HG03139 (cell line): ENCODE data around the gene LTBP3.
"Not testable (repeated sequence)": the region's sequence is repeated elsewhere in the genome, so short reads cannot be mapped to it uniquely, and the experiment has no call there.

ENCODE experiments used
- ATAC-seq: cut with Tn5 transposase; IDR thresholded peaks from one replicate; pipeline ENCODE4 v1.9.1; 2021; ENCODE audit not compliant: unreplicated experiment

Gene LTBP3

DNA sequence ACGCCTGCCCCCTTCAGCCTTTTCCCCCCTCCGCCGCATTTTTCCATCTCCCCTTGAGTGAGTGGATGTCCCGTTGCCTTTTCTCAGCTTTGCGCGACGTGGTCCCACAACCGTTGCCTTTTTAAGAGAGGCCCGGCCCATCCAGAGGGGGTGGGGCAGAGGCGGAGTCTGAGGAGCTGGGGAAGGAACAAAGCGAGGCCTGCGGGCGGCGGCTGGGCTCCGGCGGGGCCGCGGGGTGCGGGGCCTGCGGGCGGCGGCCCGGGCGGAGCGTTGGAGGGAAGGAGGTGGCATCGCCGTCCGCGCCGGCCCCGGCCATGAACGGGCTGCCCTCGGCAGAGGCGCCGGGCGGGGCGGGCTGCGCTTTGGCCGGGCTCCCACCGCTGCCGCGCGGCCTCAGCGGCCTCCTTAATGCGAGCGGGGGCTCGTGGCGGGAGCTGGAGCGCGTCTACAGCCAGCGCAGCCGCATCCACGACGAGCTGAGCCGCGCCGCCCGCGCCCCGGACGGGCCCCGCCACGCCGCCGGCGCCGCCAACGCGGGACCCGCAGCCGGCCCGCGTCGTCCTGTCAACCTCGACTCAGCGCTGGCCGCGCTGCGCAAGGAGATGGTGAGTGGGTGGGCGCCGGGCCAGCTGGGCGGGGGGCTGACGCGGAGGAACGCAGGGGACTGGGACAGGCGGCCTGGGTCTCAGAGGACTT lies 14.3 kb upstream of the LTBP3 start, which contains the start of gene FAM89B:
Gene FAM89B (plus strand): TSS at position 183 of the 696 bp plus-strand sequence. CDS start 132 bp downstream, at position 315.
- ATAC-seq: no peak

DNA sequence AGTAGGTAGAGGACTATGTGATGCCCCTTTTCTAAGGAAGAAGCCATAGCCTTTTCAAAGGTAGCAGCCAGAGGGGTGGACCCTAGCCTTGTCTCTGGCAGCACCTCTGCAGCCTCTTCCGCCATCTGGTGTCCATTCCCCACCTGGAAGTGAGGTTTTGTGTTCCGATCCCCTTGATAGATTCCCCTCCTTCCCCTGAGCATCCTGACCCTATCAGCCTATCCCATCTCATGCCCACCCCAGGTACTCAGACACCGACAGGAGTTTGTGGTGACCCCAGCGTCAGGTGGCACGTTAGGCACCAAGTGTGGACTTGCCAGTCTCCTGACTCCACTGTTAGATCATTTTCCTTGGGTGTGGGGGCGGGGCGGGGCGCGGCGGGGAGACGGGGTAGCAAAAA lies 13.8 kb upstream of the LTBP3 start:
- no peak for ATAC-seq

DNA sequence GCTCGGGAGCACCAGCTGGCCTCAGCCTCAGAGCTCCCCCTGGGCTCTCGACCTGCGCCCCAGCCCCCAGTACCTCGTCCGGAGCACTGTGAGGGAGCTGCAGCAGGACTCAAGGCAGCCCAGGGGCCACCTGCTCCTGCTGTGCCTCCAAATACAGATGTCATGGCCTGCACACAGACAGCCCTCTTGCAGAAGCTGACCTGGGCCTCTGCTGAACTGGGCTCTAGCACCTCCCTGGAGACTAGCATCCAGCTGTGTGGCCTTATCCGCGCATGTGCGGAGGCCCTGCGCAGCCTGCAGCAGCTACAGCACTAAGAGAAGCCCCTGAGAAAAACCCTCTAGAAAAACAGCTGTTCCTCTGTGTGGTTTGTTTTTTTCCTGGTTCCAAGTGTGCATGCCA lies 13.3 kb upstream of the LTBP3 start:
- no peak for ATAC-seq

DNA sequence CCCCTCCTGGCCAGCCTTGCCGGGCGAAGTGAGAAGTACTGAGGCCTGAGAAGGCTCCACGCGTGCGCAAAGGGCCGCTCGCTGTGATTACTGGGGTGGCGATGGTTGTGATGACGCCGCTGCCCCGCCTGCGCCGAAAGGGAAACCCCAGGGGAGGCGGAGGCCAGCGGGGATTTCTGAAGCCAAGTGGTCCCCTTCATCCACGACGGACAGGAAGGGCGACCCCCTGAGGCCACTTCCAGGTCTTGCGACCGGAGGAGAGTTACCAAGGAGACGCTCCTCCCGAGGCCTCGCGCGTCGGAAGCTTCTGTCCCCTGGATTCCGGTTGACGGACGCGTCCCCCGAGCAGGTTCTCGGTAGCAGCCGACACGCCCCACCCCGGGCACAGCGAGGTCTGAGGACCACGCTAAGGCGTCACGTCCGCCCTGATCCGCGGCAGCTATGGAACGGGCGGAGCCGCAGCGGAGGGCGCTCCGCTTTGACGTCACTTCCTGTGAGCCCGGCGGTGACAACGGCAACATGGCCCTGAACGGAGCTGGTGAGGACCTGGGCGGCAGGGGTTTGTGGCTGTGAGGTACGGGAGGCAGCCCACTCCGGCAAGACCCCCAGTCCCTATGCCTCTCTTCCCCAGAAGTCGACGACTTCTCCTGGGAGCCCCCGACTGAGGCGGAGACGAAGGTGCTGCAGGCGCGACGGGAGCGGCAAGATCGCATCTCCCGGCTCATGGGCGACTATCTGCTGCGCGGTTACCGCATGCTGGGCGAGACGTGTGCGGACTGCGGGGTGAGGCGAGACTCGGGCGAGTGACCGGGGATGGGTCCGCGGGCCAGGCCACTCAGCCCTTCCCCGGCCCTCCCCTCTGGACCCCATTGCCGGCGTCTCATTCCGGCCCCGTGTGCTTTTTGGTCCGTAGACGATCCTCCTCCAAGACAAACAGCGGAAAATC lies 12.1 kb upstream of the LTBP3 start, which contains the start of gene ZNRD2:
Gene ZNRD2 (plus strand): TSS at position 505 of the 946 bp plus-strand sequence. CDS start 15 bp downstream, at position 520.
- peak; percentile 43 for ATAC-seq

DNA sequence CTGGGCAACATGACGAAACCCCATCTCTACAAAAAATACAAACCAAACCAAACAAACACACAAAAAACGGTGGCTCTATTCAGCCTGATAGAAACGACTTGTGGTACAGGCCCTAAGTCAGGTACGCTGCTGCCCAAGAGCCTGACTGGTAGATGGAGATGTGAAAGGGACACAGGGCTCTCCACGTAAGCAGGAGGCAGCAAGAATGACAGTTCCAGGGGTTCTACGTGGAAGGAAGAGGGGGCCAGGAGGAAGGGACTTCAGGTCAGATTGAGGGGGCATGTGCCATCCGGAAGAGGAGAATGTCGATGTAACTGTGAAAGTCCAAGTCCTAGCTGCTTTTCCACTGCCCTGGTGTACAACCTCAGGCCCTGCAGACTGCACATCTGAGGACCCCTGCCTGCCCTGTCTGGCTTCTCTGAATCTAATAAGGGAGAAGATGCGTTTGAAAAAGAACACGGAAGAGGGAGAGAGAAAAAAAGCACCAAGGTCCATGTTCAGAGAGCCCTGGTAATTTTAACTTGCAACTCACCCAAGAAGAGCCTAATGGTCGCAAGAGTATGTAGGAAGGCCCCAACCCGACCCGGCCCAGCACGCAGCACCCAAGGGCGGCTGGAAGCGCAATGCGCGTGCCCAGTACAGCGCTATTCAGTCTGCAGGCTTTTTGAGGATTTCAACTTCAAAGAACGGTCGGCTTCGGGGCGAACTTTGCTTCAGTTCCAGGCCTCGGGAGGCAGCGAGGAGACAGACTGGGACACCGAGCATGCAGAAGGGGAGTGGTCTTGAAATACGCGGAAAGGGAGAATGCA lies 11.2 kb upstream of the LTBP3 start:
- ATAC-seq: no peak

DNA sequence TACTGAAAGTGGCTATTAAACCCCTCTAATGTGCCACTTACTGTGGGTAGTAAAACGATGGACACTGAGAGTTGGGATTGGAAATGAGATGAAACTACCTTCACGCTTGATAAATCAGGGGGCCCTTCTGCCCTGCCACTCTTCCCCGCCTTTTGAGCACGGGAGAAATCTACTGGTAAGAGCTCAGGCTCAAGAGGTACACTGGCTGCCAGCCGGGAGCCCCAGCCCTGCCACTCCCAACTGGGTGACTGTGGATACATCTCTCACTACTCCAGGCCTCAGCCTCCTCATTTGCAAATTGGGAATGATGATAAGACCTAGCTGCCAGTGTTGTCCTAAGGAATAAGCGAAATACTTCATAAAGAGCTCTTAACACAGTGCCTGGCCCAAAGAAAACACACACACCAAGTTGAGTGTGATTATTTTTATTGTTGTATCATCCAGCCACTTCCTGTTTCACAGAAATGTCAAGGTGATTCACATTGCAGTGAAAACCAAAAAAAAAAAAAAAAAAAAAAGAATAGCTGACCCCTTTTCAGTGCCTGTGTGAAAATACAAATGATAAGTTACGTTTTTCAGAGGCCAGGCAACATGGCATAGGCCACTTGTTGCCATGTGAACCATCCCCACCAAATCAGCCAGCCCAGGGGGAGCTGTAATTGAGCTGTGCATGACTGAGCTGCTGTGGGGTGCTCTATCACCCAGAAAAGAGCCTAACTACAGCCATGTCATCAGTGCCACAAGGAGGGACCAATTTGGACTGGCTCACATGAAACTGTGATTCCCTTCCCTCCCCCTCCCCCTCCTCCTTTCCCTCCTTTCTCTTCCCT lies 7.7 kb upstream of the LTBP3 start:
- no peak for ATAC-seq

DNA sequence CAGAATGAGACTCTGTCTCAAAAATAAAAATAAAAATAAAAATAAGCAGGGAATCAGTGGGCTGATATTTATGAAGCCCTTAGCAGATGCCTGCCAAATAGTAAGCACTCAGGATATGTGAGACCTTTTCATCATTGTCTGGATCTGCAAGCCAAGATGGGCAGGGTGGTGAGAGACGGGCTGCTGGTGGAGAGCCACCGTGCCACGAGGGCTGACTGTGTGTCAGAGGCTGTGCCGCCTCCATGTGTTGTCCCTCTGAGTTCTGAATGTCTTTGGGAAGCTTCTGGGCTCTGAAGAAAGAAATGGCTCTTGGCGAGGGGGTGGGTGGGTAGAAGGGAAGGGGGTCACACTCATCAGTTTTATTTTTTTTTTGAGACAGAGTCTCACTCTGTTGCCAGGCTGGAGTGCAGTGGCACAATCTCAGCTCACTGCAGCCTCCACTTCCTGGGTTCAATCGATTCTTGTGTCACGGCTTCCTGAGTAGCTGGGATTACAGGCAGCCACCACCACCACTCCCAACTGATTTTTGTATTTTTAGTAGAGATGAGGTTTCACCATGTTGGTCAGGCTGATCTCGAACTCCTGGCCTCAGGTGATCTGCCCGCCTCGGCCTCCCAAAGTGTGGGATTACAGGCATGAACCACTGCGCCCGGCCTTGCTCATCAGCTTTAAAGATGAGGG lies 6.9 kb upstream of the LTBP3 start:
- not testable (repeated sequence) for ATAC-seq

DNA sequence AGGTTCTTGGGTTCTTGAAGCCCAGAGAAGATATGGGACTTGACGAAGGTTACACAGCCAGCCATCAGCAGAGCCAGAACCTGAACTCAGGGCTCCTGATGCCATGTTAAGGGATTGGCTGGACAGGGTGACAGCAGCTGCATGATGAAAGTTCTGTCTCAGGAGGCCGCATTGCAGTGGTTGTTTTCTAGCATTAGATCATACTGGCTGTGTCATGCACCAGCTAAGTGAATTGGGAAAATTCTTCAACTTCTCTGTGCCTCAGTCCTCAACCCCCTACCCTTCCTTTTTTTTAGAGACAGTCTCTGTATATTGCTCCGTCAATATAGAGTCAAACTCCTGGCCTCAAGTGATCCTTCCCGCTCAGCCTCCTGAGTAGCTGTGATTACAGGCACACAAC lies 5.4 kb upstream of the LTBP3 start:
- no peak for ATAC-seq

DNA sequence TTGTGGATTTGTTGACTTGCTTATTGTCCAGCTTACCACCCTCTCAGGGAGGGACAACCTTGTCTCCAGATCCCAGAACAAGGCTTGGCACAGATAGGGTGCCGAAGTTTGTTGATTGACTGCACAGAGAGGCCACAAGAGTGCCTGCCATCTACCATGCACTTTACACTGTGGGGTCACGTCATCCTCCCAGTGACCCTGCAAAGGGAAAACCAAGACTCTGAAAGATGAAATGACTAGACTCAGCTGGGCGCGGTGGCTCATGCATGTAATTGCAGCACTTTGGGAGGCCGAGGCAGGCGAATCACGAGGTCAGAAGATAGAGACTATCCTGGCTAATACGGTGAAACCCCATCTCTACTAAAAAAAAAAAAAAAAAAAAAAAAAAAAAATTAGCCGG lies 4.6 kb upstream of the LTBP3 start:
- ATAC-seq: no peak

DNA sequence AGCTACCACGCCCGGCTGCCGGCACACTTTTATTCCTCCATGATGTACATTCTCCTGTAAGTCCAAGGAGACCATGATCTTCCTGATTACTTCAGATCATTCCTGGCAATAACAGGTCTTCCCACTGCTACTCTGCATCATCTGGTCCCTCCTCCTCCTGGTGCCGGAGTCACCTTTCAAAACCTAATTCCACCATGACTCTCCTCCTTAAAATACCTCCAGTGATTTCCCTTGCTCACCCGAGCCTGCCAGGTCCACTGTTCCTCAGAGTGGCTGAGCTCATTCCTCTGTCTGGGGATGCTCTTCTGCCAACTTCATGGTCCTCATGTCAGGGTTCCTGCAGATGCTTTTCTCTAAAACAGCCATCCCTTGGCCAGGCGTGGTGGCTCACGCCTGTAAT lies 3.9 kb upstream of the LTBP3 start:
- no peak for ATAC-seq

DNA sequence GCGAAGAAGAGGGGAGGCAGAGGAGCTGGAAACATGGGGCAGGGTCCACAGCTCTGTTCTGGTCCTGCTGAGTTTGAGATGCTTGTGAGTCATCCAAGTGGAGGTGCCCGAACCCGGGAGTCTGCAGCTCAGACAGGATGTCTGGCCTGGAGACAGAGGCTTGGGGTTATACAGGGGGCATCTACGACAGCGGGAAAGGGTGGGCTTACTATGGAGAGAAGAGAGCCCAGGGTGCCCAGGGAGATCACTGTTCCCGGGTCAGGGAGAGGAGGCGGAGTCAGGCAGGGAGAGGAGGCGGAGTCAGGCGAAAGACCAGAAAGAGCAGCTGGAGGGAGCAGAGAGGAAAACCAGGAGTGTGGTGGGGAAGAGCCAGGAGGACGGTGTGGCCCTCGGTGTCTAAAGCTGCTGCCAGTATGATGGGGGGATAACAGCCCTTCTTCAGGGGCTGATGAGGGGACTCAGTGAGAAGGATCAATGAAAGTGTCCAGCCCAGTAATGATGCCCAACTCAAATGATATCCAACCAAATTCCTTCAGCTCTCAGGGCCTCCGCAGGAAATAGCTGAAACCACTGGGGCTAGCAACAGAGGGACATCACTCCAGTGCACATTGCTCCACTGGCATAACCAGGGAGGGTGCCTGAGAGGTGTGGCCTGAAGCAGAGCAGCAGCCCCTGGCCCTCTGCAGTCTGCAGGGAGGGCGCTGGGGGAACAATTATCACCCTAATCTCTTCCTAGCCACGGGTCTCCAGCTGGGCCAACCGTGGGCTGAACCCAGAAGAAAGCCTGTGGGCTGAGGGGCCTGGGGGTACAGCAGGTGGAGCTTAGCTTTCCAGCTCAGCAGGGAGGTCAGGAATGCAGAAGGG lies 2.6 kb upstream of the LTBP3 start:
- ATAC-seq: no peak

DNA sequence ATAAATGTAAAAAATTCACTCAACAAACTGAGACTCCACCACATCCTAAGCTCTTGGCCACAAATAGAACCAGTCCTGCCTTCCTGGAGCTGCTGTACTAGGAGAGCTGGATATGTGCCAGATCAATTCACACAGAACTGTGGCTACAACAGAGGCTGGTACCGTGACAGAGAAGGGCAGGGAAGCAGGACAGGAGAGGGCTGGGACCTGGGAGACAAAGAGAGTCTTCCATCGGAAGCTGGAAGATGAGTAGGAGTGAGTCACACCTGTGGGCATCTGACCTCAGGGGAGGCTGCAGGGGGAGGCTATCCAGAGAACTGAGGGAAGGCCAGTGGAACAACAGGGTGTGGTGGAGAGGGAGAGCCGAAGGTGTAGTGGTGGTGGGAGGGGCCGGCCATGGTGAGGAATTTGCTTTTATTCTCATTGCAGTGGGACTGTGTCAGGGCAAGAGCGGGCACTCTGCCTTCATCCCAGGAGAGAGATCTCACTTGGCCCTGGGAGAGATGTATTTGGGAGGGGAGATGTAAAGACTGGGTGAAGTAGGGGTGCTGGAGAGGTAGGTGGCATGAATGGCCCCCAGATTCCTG lies 1.9 kb upstream of the LTBP3 start:
- ATAC-seq: no peak

DNA sequence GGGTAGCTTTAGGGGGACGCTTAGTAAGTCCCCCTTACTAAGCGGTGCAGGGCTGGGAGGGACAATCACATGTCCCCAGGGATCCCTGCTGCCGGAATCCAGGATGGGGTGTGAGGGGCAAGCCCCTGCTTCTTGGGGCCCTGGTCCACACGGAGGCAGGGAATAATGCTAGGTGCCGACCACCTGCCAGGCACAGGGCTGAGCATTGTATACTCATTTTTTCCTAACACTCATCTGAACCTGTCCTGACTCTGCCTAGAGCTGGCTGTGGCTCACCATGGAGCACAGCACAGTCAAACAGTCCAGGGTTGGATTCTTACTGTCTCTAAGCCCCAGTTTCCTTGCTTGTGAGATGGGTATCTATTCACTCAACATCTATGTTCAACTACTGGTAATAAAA lies 1.4 kb upstream of the LTBP3 start:
- no peak for ATAC-seq

DNA sequence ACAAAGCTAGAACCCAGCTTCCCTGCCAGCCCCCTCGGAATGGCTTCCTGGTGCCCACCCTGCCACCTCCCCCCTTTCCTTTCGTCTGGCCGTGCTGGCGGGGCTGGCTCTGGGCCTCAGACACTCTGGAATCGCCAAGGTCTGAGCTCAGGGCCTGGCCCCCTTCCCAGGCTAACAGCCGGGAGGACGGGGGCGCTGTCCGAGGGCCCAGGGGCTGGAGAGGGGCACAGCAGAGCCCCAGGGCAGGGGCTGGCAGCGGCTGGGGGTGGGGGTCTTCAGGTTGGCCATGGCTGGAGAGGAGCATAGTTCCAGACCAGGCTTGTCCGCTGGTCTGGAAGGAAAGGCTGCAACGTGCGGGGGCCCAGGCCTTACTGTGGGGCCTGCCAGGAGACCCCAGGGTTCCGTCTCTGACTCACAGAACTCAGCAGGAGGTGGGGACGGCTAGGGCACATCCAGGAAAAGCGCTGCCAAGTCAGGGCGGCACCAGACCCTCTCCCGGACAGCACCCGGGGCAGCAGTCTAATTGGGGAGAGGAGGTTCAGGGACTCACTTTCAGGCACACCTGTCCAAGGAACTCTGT lies 861 bp upstream of the LTBP3 start:
- no peak for ATAC-seq

DNA sequence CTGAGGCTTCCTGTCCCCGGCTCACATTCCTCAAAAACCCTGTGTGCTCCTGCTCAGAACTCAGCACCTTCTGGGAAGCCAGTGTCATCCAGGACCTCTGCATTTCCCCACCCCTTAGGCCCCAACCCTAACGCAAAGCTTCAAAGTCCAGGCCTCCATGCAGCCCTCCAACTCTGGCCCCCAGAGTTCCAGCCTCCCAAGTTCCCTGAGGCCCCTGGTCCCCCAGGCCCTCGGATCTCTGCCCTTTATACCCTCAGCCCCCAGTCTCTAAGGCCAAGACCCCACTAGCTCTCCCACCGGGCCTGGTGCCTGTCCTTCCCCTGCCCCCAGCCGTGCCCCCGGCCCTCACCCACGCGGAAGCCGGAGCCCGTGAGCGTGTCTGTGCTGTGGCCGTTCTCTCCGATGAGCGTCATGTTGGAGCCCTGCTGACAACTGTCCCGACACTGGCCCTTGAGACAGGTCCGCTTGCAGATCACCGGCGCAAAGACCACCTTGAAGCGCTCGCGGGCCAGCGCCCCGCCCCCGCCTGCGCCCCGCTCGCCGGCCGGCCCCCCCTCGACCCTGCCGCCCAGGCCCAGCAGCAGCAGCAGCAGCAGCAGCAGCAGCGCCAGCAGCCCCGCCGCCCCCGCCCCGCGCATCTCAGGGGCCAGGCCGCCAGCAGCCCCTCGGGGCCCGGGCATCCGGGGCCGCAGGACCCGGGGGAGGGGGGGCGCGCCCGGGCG lies 718 bp downstream of the LTBP3 start:
- ATAC-seq: no peak

DNA sequence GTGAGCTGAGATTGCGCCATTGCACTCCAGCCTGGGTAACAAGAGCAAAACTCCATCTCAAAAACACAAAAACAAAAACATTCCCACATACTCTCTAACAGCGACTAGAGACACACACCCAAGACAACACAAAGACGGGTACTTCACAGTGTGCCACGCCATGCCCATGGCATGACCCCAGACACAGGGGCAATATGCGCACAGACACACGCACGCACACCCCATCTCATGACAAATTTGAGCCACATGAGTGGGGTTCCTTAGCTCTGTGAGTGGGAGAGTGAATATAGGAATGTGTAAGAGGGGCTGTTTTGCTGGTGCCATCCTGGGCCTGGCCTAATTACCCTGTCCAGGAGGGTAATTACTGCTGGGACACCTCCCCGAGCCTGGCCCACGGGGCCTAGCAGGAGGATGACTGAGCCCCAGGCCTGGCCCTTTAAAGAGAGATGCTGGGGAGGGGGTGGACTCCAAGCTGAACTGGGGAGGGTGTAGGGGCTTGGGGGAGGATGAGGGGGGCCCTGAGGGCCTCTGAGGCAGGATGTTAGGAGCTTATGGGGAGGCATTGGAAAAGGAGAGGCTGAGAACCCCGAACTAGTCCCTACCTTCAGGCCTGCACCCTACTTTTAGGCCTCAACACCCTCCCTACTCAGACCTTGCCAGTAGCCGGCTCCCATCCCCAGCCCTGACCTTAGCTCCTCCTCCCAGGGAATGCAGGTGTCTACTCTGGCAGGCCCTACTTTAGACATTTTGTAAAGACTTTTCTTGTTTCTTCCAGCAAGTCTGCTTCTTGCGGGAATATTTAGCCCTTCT lies 1.5 kb downstream of the LTBP3 start:
- no peak for ATAC-seq
